ENCODE measurements around the gene UBE2R2.
A peak's percentile ranks its signal among the peaks of the same experiment; 100 is the strongest.
"Not testable (repeated sequence)": the region's sequence is repeated elsewhere in the genome, so short reads cannot be mapped to it uniquely, and the experiment has no call there.

The UBE2R2 gene

DNA sequence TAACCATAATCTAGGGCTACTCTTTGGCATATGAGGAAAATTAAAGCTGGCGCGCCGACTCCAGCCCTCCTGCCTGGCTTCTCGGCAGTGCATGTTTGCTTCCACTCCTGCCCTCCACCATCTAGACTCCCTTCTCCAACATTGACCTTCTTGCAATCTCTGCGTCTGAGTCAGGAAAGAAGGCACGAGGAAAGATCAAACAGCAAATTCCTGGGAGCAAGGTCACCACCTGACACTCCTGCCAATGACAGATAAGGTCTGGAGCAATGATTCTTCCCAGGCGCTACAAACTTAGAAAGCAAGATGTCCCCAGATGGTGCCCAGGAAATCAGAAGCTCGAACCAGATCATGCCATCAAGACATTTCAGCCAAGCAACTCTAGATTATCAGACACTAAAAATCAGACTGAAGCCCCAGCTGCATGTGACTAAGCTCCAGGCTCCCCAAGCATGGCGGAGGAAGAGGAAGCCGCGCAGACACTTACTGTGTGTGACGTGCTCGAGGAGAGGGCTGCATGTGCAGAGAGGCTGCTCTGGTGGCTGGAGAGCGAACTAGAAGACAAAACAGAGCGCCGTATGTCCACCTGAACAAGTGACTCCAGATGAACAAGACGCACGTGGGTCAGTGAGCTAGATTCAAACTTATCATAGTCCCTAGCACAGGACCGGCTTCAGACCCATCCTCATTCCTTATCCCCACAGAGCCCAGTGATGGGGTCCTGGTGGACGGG, 115.3 kb downstream of the UBE2R2 start:
- no peak for DNase-seq

GRCh38 chr9:33934188-33934878, 117.4 kb downstream of the UBE2R2 start:
- no peak for DNase-seq

- no peak for DNase-seq
Measured at GRCh38 chr9:33939924-33940874, 123.2 kb downstream of the UBE2R2 start.

DNA sequence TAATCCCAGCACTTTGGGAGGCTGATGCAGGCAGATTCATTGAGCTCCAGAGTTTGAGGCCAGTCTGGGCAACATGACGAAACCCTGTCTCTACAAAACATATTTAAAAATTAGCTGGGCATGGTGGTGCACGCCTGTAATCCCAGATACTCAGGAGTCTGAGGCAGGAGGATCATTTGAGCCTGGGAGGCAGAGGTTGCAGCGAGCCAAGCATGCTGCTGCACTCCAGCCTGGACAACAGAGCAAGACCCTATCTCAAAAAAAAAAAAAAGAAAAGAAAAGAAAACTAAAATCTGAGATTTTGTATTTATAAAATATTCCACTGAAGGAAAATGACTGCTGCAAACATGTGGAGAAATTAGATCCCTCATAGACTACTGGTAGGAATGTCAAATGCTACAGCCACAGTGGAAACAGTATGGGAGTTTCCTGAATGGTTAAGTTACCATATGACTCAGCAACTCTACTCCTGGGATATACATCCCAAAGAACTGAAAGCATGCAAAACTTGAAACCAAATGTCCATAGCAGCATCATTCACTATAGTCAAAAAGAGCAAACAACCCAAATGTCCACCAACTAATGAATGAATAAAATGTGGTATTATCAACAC, 125.6 kb downstream of the UBE2R2 start:
- no peak for DNase-seq

DNA sequence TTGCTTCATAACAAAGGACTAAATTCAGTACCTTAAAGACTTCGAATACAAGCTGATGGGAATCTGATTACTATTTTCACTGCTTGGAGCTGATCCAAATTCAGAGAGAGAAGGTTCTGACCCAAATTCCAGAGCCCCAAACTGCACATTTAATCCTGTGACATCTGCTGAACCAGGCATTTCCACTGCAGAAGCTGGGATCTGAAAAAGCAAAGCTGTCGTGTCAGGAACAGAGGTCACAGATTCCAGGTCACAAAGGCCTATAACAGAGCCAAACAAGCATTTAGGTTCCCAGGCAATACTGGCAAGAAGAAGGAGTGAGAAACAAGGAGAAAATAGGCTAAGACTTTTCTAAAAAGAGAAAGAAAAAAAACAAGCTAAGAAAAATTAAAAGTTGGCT, 126.4 kb downstream of the UBE2R2 start:
- DNase-seq: no peak

GRCh38 chr9:33946779-33947535, 130.0 kb downstream of the UBE2R2 start:
- no peak for DNase-seq

DNA sequence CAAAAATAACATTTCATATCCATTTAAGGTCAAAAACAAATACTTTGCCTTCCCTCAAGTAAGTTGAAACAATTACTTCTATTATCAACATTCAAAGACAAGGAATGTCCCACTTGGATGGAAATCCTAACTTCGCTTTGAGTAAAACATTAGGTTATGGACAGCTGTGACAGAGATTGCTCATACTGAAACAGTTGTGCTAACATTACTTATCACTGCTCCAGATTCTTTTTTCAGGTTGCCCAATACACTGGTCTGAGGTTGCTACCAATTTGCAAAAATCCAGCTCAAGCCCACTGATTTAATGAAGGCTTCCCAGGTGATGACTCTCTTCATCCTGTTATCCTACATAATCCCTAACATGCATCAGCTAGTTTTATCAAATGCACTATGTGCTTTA, 133.4 kb downstream of the UBE2R2 start:
- no peak for DNase-seq

- DNase-seq: no peak
Measured at GRCh38 chr9:33952066-33952465, 135.1 kb downstream of the UBE2R2 start.

- DNase-seq: no peak
Measured at GRCh38 chr9:33956544-33956943, 139.6 kb downstream of the UBE2R2 start.

- no peak for DNase-seq
Measured at GRCh38 chr9:33959725-33960124, 142.8 kb downstream of the UBE2R2 start.

DNA sequence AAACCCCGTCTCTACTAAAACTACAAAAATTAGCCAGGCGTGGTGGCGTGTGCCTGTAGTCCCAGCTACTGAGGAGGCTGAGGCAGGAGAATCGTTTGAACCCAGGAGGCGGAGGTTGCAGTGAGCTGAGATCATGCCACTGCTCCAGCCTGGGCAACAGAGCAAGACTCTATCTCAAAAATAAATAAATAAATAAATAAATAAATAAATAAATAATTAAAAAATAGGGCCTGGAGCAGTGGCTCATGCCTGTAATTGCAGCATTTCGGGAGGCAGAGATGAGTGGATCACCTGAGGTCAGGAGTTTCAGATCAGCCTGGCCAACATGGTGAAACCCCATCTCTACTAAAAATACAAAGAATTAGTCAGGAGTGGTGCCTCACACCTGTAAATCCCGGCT, 145.5 kb downstream of the UBE2R2 start:
- DNase-seq: not testable (repeated sequence)

- peak; percentile 24 for DNase-seq
Measured at GRCh38 chr9:33964086-33964768, 147.3 kb downstream of the UBE2R2 start.
